SU-DHL-6 (cell line): ENCODE measurements around the gene PRPS2.

Experiments
- H2AFZ ChIP-seq: fragments of 200-600 bp; sonication (generic); 2 replicates; pipeline ENCODE4 v1.6.1; 2014; ENCODE audit warnings: low read depth, mild to moderate bottlenecking, moderate library complexity, mixed read lengths, antibody characterized with exemption, low read length; ENCODE audit not compliant: severe bottlenecking
- H3F3A ChIP-seq: fragments of 200-600 bp; shearing (Covaris generic); 2 replicates; pipeline ENCODE4 v1.6.0; 2016; ENCODE audit warnings: antibody characterized with exemption, mild to moderate bottlenecking; ENCODE audit not compliant: insufficient read depth
- H3K27ac ChIP-seq: fragments of 200-600 bp; sonication (generic); 2 replicates; pipeline ENCODE4 v1.5.1; 2016; ENCODE audit warnings: low read depth, mild to moderate bottlenecking, low read length, moderate library complexity, mixed read lengths
- H3K27me3 ChIP-seq: fragments of 200-600 bp; sonication (generic), shearing (Covaris generic); 2 replicates; pipeline ENCODE4 v1.6.0; 2014; ENCODE audit warnings: mild to moderate bottlenecking, low read length
- H3K36me3 ChIP-seq: fragments of 200-600 bp; sonication (generic); 2 replicates; pipeline ENCODE4 v1.6.1; 2014; ENCODE audit warnings: mild to moderate bottlenecking, low read length, mixed read lengths
- H3K4me2 ChIP-seq: fragments of 300-600, 200-600 bp; shearing (Covaris generic), sonication (generic); 2 replicates; pipeline ENCODE4 v1.6.0; 2014; ENCODE audit warnings: low read length, low read depth, mild to moderate bottlenecking; ENCODE audit not compliant: poor library complexity, severe bottlenecking
- H3K4me3 ChIP-seq: fragments of 200-600 bp; sonication (generic); 2 replicates; pipeline ENCODE4 v1.5.1; 2014; ENCODE audit warnings: antibody characterized with exemption, low read length, mild to moderate bottlenecking, mixed read lengths; ENCODE audit not compliant: insufficient read depth, poor library complexity, severe bottlenecking
- H3K79me2 ChIP-seq: fragments of 200-600 bp; sonication (generic); 2 replicates; pipeline ENCODE4 v1.6.1; 2014; ENCODE audit warnings: mild to moderate bottlenecking, low read length, moderate library complexity; ENCODE audit not compliant: insufficient read depth
- H3K9ac ChIP-seq: fragments of 200-600 bp; sonication (generic); 2 replicates; pipeline ENCODE4 v1.7.0; 2014; ENCODE audit warnings: mild to moderate bottlenecking, low read length
- H3K9me2 ChIP-seq: fragments of 200-600 bp; sonication (generic); replicated peaks from 2 replicates; pipeline ENCODE4 v1.6.1; 2014; ENCODE audit warnings: low read length; ENCODE audit not compliant: insufficient read depth
- H3K9me3 ChIP-seq: fragments of 200-600 bp; sonication (generic); 2 replicates; pipeline ENCODE4 v1.6.1; 2014; ENCODE audit warnings: low read length, mixed read lengths; ENCODE audit not compliant: insufficient read depth
- H4K20me1 ChIP-seq: fragments of 200-600 bp; sonication (generic); 2 replicates; pipeline ENCODE4 v1.6.1; 2014; ENCODE audit warnings: low read depth, mild to moderate bottlenecking, antibody characterized with exemption, low read length, moderate library complexity, mixed read lengths
- EZH2phosphoT487 ChIP-seq: fragments of 200-600 bp; sonication (generic), shearing (Covaris generic); conservative IDR thresholded peaks from 2 replicates; pipeline ENCODE4 v1.6.1; 2018; ENCODE audit warnings: mild to moderate bottlenecking, antibody characterized with exemption, low read length, moderate library complexity, mixed read lengths
- TF ChIP-seq, protein P1 (sequence below): fragments of 200-600 bp; sonication (generic); IDR thresholded peaks from one replicate; pipeline ENCODE4 v1.5.1; 2017; ENCODE audit warnings: antibody characterized with exemption, mild to moderate bottlenecking, low read length, moderate library complexity; ENCODE audit not compliant: insufficient read depth, poor library complexity, severe bottlenecking

The PRPS2 gene

DNA sequence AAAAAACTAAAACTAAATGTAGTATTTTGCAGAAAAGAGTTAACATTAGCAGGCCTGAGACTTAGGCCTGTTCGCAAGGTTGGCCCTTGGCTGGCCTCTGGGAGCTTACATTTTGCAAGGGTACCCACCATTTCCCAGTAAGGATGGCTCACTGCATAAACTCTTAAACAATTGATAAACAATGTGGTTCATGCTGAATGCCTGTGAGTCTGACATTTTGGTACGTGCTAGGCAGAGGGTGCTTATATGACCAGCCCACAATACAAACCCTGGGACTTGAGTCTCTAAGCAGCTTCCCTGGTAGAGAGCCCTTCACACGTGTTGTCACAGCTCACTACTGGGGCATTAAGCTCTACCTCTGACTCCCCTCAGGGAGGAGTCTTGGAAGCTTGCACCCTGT is 7.4 kb downstream of the PRPS2 start:
- no peak overlapping the region for H3K4me3 ChIP-seq
- no peak overlapping the region for H2AFZ ChIP-seq
- H3K4me2 ChIP-seq: no peak overlapping the region
- no peaks in the 10 kb centered on the region for H3K9me2 ChIP-seq
- TF ChIP-seq, protein P1, sequence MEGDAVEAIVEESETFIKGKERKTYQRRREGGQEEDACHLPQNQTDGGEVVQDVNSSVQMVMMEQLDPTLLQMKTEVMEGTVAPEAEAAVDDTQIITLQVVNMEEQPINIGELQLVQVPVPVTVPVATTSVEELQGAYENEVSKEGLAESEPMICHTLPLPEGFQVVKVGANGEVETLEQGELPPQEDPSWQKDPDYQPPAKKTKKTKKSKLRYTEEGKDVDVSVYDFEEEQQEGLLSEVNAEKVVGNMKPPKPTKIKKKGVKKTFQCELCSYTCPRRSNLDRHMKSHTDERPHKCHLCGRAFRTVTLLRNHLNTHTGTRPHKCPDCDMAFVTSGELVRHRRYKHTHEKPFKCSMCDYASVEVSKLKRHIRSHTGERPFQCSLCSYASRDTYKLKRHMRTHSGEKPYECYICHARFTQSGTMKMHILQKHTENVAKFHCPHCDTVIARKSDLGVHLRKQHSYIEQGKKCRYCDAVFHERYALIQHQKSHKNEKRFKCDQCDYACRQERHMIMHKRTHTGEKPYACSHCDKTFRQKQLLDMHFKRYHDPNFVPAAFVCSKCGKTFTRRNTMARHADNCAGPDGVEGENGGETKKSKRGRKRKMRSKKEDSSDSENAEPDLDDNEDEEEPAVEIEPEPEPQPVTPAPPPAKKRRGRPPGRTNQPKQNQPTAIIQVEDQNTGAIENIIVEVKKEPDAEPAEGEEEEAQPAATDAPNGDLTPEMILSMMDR: no peak
- TF ChIP-seq EZH2phosphoT487: no peak
- H3K27ac ChIP-seq: no peak overlapping the region
- H3F3A ChIP-seq: no peaks in the 10 kb centered on the region
- no peaks in the 10 kb centered on the region for H3K27me3 ChIP-seq
- no peaks in the 10 kb centered on the region for H3K9me3 ChIP-seq
- no peaks in the 10 kb centered on the region for H4K20me1 ChIP-seq
- no peak overlapping the region for H3K9ac ChIP-seq
- H3K36me3 ChIP-seq: peaks cover 5% of the 10 kb centered on the region; the same call in 1 of the 2 replicates
- peaks cover 34% of the 10 kb centered on the region for H3K79me2 ChIP-seq

DNA sequence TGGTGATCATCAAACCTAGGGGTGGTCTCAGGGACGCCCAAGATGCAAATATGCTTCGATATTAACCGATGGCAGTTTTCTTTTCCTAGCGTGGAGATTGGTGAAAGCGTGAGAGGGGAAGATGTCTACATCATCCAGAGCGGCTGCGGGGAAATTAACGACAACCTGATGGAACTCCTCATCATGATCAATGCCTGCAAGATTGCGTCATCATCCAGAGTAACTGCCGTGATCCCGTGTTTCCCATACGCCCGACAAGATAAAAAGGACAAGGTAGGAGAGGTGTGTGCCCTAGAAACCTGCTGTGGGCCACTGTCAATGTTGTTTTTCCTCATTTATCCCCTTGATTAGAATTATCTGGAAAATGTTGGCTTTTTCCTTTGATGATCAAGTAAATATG is 7.9 kb downstream of the PRPS2 start:
- no peaks in the 10 kb centered on the region for H3K9me3 ChIP-seq
- no peaks in the 10 kb centered on the region for H3F3A ChIP-seq
- H3K79me2 ChIP-seq: peaks cover 28% of the 10 kb centered on the region
- H3K27ac ChIP-seq: no peak overlapping the region
- TF ChIP-seq, protein P1: no peak
- no peak overlapping the region for H2AFZ ChIP-seq
- H3K4me3 ChIP-seq: no peak overlapping the region
- no peak overlapping the region for H3K9ac ChIP-seq
- no peaks in the 10 kb centered on the region for H4K20me1 ChIP-seq
- no peaks in the 10 kb centered on the region for H3K27me3 ChIP-seq
- H3K9me2 ChIP-seq: no peaks in the 10 kb centered on the region
- H3K4me2 ChIP-seq: no peak overlapping the region
- peaks cover 5% of the 10 kb centered on the region; the same call in 1 of the 2 replicates for H3K36me3 ChIP-seq

DNA sequence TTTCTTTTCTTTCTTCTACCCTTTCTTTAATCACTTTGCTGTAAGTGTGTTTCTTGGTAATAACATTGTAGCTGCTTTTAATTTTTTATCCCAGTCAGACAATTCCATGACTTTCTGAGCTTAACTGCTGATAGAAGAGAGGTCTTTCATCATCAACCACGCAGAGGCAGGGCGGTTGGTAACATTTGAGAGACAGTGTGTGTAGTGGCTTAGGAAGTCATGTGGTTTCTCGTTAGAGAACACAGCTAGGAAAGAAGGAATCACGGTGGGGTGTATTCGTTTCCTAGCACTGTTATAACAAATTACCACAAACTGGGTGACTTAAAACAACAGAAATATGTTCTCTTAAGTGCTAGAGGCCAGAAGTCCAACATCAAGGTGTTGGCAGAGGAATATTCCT is 11.5 kb downstream of the PRPS2 start:
- H3K36me3 ChIP-seq: peaks cover 5% of the 10 kb centered on the region; the same call in 1 of the 2 replicates

More for the DNA sequence above, 11.5 kb downstream of the PRPS2 start:
- H3K4me3 ChIP-seq: no peak overlapping the region
- no peaks in the 10 kb centered on the region for H3K9me2 ChIP-seq
- no peaks in the 10 kb centered on the region for H3K9me3 ChIP-seq
- H3F3A ChIP-seq: no peaks in the 10 kb centered on the region
- no peak for TF ChIP-seq EZH2phosphoT487
- TF ChIP-seq, protein P1: no peak
- no peak overlapping the region for H3K27ac ChIP-seq
- peaks cover 6% of the 10 kb centered on the region for H3K79me2 ChIP-seq
- H3K4me2 ChIP-seq: no peak overlapping the region
- no peak overlapping the region for H3K9ac ChIP-seq
- no peaks in the 10 kb centered on the region for H3K27me3 ChIP-seq
- no peak overlapping the region for H2AFZ ChIP-seq
- no peaks in the 10 kb centered on the region for H4K20me1 ChIP-seq
